ENCODE results near the gene IRF1.
"Not testable (repeated sequence)": the region's sequence is repeated elsewhere in the genome, so short reads cannot be mapped to it uniquely, and the experiment has no call there.

IRF1 gene, protein sequence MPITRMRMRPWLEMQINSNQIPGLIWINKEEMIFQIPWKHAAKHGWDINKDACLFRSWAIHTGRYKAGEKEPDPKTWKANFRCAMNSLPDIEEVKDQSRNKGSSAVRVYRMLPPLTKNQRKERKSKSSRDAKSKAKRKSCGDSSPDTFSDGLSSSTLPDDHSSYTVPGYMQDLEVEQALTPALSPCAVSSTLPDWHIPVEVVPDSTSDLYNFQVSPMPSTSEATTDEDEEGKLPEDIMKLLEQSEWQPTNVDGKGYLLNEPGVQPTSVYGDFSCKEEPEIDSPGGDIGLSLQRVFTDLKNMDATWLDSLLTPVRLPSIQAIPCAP

DNA sequence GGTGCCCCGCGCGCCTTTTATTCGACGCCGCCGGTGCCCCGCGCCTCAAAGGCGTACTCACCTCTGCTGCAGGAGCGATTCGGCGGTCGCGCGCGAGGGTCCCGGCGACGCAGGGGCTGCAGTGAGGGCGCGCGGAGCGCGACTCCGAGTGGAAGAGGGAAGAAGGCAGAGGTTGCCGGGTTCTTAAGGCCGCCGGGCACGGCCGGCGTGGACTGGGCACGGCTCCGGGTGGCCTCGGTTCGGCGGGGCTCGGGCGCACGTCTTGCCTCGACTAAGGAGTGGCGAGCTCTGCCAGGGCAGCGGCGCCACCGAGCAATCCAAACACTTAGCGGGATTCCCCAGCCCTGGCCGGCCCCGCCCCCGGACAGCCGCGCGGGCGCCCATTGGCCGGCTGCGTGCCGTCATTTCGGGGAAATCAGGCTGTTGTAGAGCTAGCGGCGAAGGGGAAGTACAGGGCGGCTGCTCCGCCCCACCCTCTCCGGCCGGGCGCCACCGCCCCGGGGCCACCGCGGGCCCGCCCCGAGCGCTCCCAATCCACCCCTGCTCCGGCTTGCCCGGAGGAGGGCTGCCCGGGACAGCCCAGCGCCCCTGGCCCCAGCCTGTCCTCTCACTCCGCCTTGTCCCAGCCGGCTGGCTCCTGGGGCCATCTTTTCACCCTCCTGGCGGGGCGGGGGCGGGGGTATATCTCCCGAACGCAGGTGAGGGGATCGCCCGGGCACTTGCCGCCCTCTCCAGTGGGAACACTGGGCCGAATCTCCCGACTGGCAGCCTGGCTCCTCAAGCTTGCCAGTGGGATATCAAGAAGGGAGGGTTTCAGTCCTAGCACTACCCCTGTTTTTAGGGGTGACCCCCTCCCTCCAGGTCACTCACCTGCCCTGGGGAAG, at the start of gene IRF1:
Gene IRF1, minus strand, starts transcription at position 290 of the 884 bp plus-strand sequence. CDS start 1,295 bp downstream, outside the sequence.
- peak; percentile 96 for DNase-seq (ENCODE audit: insufficient read length, low spot score)
- no peak for FAIRE-seq

DNA sequence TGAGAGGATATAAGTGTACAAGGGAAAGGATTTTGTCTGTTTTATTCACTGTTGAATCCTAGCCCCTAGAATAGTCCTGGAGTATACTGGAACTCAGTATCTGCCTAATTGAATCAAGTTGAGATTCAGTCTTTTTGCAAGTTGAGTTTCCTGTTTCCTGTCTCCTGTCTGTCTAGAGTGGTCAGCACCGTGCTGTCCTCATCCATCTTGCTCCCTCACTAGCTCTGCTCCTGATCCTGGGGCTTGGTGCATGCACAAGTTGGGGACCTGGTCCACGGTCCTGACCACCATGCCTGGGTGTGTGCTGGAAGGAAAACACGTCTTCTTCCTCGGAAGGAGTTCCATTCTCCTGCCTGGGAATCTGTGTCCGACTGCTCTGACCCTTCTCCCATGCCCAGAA, 49.6 kb upstream of the IRF1 start:
- FAIRE-seq: no peak
- TF ChIP-seq POLR2A (IDR thresholded peaks at IDR 0.05; ENCODE audit: low read depth, low read length): no peak

More for the DNA sequence above, at the start of gene IRF1:
- TF ChIP-seq POLR2A (IDR thresholded peaks at IDR 0.05; ENCODE audit: low read depth, low read length): peak; percentile 96

DNA sequence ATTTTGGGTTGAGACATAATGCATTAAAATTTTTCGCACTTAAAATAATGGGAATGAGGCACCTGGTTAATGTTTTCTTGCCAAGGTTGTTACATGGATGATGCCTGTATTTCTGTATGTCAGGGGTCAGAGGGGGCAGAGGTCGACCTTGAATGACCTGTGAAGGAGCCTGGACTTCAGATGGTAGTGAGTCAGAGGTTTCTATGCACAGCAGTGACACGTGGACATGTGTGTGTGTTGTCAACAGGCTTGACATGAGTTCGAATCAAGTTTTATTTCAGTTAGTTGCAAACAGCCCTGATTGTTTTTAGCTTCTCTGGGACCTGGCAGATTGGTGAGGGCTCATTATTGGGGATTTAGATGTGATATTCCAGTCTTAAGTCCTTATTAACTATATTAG, 49.1 kb upstream of the IRF1 start:
- FAIRE-seq (no peak), DNase-seq (ENCODE audit: insufficient read length, low spot score) (no peak)
- no peak for TF ChIP-seq POLR2A (IDR thresholded peaks at IDR 0.05; ENCODE audit: low read depth, low read length)

More for the DNA sequence above, 49.6 kb upstream of the IRF1 start:
- no peak for DNase-seq (ENCODE audit: insufficient read length, low spot score)

DNA sequence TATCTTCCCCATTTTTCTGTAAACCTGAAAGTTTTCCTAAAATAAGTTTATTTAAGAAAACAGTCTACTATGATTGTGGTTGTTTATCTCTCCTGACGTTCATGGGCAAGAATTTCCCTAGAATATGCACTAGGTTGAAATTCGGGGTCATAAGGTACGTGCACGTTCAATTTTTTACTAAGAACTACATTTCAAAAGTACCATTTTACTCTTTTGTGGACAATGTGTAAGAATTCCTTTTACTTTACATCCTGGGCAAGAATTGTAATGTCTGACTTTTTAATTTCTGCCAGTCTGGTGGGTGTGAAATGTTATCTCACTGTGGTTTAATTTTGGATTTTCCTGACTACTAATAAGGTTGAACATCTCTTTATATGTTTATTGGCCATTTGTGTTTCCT, 40.4 kb upstream of the IRF1 start:
- FAIRE-seq: no peak
- DNase-seq (ENCODE audit: insufficient read length, low spot score): no peak
- TF ChIP-seq POLR2A (IDR thresholded peaks at IDR 0.05; ENCODE audit: low read depth, low read length): no peak

DNA sequence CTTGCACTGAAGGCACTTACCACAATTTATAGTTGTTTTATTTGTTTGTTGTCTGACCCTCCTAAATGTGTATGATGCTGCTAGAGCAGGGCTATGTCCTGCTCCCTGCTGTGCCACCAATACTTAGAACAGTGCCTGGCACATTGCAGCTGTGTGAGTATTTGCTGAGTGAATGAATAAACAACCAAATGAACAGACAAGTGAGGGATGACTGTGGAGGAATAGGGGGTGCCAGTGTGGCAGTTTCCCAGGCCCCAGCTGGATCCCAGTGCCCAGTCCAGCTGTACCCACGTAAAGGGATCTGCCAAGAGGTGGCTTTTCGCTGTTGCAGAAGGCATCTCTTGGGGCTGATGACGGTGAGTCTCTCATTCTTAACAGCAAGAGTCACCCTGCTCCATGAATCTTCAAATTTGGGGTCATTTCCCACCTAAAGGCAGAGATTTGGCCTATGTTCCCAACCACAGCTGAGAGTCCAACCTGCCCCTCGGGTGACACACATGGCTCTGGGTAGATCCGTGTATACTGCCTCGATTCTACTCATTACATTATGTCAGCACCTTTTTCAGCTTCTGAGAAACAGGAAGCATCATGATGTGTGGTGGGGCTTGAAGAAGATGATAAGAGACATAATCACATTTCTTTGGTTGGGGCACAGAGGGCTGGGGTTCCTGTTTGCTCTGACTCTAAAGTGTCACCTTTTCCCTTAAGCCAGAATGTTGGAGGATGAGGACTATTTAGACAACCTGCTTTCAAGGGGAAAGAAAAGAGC, 38.5 kb upstream of the IRF1 start:
- TF ChIP-seq POLR2A (IDR thresholded peaks at IDR 0.05; ENCODE audit: low read depth, low read length): no peak
- DNase-seq (ENCODE audit: insufficient read length, low spot score) (no peak), FAIRE-seq (no peak)

DNA sequence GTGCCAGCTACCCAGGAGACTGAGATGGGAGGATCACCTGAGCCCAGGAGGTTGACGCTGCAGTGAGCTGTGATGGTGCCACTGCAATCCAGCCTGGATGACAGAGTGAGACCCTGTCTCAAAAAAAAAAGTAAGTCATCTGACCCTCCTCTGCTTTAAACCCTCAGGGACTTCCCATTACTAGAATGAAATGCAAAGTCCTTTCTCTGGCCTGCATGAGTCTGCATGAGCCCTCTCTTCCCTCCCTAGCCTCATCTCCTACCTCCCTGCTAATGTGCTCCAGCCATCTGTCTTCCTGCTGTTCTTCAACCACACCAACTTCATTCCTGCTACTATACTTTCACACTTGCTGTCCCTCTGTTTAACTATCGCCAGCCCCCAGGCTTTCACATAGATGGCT, 37.4 kb upstream of the IRF1 start:
- DNase-seq (ENCODE audit: insufficient read length, low spot score): no peak
- TF ChIP-seq POLR2A (IDR thresholded peaks at IDR 0.05; ENCODE audit: low read depth, low read length): no peak
- FAIRE-seq: no peak

GRCh38 chr5:132526974-132527564, 36.5 kb upstream of the IRF1 start:
- FAIRE-seq: no peak
- no peak for DNase-seq (ENCODE audit: insufficient read length, low spot score)

GRCh38 chr5:132526290-132526973, 35.9 kb upstream of the IRF1 start:
- TF ChIP-seq POLR2A (IDR thresholded peaks at IDR 0.05; ENCODE audit: low read depth, low read length): no peak
- no peak for FAIRE-seq
- peak; percentile 64 for DNase-seq (ENCODE audit: insufficient read length, low spot score)

More at GRCh38 chr5:132526974-132527564, 36.5 kb upstream of the IRF1 start:
- TF ChIP-seq POLR2A (IDR thresholded peaks at IDR 0.05; ENCODE audit: low read depth, low read length): no peak

GRCh38 chr5:132525299-132525724, 34.7 kb upstream of the IRF1 start:
- no peak for DNase-seq (ENCODE audit: insufficient read length, low spot score)
- no peak for FAIRE-seq
- no peak for TF ChIP-seq POLR2A (IDR thresholded peaks at IDR 0.05; ENCODE audit: low read depth, low read length)

DNA sequence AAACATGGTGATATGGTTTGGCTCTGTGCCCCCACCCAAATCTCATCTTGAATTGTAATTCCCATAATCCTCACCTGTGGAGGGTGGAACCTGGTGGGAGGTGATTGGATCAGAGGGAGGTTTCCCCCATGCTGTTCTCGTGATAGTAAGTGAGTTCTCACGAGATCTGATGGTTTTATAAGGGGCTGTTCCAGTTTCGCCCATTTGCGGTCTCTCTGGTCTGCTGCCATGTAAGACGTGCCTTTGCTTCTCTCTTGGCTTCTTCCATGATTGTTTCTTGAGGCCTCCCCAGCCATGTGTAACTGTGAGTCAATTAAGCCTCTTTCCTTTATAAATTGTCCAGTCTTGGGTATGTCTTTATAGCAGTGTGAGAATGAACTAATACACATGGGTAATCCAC, 34.3 kb upstream of the IRF1 start:
- not testable (repeated sequence) for DNase-seq (ENCODE audit: insufficient read length, low spot score)

GRCh38 chr5:132522067-132522466, 31.5 kb upstream of the IRF1 start:
- FAIRE-seq; DNase-seq (ENCODE audit: insufficient read length, low spot score): not testable (repeated sequence)

More for the DNA sequence above, 34.3 kb upstream of the IRF1 start:
- FAIRE-seq: not testable (repeated sequence)

DNA sequence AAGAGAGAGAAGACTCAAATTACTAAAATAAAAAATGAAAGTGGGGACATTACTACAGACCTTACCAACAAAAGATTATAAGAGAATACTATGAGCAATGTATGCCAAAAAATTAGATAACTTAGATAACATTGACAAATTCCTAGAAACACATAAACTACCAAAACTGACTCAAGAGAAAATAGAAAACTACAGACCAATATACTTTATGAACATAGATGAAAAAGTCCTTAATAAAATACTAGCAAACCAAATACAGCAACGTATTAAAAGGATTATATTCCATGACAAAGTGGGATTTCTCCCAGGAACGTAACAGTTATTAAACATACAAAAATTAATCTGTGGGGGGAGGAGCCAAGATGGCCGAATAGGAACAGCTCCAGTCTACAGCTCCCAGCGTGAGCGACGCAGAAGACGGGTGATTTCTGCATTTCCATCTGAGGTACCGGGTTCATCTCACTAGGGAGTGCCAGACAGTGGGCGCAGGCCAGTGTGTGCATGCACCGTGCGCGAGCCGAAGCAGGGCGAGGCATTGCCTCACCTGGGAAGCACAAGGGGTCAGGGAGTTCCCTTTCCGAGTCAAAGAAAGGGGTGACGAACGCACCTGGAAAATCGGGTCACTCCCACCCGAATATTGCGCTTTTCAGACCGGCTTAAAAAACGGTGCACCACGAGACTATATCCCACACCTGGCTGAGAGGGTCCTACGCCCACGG, 23.2 kb upstream of the IRF1 start:
- FAIRE-seq; DNase-seq (ENCODE audit: insufficient read length, low spot score): not testable (repeated sequence)

Measured in H54 (cell line).